AG20443 (cell line): ENCODE data around the gene PRKCD.

Source experiments
- DNase-seq: peaks from one replicate; pipeline ENCODE4 v3.0.0; 2012; ENCODE audit warnings: low spot score, mixed read lengths

The PRKCD gene

DNA sequence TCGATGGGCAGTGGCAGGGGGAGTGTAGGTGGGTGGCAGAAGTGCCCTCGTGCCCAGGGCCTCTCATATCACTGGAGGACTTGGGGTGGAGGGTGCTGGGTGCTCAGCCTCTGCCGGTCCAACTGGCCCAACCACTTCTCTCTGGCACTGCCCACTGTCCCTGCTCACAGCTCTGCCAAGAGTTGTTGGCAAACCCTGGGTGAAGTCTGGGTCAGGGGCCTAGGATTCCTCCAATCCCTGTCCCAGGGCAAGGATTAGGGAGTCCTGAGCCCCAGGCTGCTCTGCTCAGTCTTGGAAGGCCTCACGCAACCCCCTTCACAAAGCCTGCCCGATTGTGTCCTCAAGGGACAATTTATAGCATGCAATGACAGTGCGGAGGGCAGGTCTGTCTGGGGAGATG lies 5.2 kb upstream of the PRKCD start:
- no peak for DNase-seq

GRCh38 chr3:53156368-53156834 lies 4.6 kb upstream of the PRKCD start:
- DNase-seq, result peak; percentile 43

- DNase-seq, result no peak
Observed at GRCh38 chr3:53157974-53158580, 2.9 kb upstream of the PRKCD start.

GRCh38 chr3:53158765-53159155 lies 2.2 kb upstream of the PRKCD start:
- no peak for DNase-seq

- no peak for DNase-seq
Observed at GRCh38 chr3:53159156-53160060, 1.6 kb upstream of the PRKCD start.

GRCh38 chr3:53160061-53160659 lies 849 bp upstream of the PRKCD start:
- no peak for DNase-seq

DNA sequence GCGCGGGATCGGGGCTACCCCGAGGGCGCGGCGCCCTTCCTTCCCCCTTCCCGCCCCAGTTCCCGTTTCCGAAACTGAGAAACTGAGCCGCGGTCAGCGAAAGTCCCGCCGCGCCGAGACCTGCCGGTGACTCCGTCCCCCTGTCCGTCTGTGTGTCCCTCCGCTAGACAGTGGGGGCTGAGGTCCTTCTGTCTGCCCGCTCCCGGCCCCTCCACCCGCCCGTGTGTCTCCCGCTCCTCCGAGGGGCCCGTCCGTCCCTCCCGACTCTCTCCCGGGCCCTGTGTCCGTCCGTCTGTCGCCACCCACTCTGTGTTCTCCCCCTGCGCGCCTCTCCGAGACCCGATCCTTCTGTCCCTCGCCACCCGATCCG lies 426 bp downstream of the PRKCD start:
- no peak for DNase-seq

DNA sequence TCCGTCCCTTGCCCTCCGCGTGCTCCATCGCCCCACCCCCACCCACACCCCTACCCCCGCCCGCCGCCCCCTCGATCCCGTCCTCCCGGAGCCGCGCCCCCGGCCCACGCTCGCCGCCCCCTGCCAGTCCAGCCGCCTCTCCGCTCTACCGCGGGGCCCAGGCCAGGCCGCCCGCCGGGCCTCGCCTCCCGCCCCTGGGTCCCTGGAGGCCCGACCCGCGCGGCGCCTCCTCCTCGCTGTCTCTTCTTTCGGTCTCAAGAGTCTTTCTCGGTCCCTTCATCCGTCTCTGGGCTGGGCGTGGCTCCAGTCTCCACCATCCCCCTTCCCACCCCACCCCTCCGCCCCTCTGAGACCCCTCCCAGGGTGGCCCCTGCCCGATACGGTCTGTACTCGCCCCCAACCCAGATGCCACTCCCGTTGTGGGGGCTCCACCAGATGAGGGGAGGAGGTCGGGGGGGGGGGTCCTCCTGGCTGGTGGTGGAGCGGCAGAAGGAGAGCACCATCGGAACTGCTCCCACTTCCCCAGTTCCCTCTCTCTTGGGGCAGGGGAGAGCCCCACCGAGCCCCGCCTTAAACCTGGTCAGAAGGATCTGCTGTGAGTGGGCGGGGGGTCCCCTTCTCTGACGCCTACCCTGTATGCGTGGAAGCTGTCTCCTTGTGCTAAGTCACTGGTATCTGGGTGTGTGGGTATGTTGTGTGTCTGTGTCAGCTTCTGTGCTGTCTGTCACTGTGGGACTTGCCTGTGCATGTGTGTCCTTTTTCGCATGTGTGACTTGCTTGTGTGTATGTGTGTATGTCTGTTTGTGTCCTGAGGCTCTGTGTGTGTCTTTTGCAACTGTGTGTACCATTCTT lies 1.0 kb downstream of the PRKCD start:
- peak; percentile 69 for DNase-seq

- DNase-seq, result no peak
Observed at GRCh38 chr3:53162672-53163443, 1.8 kb downstream of the PRKCD start.

- no peak for DNase-seq
Observed at GRCh38 chr3:53163444-53164387, 2.7 kb downstream of the PRKCD start.

DNA sequence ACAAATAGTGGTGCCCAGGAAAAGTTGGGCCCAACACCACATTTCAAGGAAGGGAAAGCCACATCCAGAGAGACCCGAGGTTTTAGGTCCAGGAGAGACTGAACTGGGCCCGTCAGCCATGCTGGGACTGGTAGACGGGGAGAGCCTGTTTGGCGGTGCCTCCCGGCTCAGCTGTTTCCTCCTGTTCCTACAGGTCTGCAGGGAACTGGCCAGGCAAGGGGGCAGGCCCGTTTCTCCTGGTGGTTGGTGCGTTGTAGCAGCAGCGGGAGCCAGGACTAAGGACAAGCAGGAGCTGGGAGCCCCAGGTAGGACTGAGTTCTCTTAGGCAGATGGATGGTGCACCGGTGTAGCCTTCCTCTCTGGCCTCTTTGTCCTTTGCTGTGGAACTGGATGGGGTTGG lies 3.9 kb downstream of the PRKCD start:
- no peak for DNase-seq

DNA sequence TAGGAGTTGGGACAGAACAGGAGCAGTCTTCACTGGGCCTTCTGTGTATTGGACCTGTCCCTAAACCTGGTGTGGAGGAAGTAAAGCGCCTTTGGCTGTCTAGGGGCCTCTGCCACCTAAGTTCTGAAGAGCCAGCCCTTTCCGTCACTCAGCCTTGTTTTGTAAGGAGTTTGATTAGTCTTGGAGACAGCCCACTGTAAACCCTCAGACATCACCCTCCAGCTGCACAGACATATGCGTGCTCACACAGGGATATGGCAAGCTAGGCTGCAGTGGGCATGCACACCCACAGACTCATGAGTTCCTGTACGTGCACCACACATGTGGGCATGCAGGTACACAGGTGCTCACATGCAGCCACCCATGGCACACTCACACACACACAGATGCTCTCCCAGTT lies 5.2 kb downstream of the PRKCD start:
- no peak for DNase-seq

DNA sequence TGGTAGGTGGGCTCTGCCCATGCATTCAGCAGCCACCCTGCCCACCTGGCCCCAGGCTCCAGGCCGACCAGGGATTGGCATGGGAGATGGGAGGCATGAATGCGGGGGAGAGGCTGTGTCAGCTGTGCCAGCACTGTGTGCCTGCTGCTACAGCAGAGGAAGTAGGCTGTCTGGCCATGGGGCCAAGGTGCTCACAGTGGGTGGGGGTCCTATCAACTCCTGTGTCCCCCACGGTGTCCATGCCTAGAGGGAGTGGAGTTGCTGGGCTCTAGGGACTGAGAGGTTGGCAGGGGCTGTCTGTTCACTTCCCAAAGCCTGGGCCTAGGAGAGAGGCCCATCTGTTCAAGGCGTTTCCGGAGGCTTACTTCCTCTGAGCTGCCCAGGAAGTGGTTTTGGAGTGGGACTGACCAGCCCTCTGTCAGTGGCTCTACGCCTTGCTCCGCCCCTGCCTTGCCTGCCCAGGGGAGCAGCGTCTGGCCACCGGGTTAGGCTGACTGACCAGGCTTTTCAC lies 5.8 kb downstream of the PRKCD start:
- DNase-seq, result peak; percentile 95

- no peak for DNase-seq
Observed at GRCh38 chr3:53167418-53168174, 6.6 kb downstream of the PRKCD start.

GRCh38 chr3:53168175-53168923 lies 7.3 kb downstream of the PRKCD start:
- no peak for DNase-seq

DNA sequence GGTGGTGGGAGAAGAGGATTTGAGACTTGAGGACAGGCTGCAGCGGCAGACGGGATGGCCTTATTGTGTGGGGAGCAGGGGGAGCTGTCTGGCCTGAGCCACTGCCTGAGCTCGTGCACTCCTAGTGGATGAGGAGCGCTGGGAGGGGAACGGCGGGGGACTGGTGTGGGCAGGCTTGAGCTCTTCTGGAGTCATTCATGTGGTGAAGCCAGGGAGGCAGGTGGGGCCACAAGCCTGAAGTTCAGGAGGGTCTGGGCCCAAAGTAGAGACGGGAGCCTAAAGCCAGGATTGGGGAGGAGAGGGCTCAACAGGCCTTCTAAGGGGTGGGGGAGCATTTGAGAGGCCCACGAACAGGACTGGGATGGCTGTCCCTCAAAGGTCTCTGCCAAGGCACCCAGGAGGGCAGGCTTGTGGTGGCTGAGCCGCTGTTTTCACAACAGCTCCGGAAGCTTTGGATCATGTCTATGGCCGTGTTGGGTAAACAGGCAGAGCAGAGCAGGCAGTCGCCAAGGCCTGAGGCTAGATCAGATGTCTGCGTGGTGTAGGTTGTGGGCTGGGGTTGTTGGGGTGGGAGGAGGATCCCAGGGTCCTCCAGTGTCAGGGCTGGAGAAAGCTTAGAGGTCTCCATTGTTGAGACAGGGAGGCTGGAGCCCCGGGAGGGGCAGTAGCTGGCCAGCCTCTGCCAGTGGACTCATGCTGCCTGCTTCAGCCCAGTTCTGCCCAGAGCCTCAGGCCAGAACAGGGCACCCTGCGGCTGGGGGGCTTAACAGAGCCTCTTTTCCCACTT lies 8.2 kb downstream of the PRKCD start:
- DNase-seq, result no peak

DNA sequence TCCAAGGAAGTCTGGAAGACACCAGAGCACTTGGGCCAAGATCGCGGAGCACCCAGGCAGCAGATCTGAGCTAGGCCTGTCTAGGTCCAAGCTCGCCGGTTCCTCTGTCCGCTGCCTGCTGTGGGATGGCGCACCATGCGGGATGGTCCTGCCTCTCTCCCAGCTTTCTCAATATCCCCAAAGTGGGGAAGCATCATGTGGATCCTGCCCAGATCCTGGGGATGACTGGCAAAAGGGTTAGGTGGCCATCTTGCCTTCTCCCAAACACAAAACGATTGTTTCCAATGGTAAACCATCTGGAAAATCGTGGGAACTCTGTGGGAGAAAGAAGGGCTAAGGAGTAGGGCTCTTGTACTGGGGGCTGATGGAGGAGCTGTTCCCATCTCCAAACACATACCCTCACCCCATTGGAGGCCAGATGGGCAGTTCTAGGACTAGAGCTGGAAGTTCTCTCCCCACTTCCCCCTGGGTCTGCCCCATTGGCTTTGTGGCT lies 8.9 kb downstream of the PRKCD start:
- no peak for DNase-seq
